Measurements from ENCODE around the gene ADA.

Gene ADA

DNA sequence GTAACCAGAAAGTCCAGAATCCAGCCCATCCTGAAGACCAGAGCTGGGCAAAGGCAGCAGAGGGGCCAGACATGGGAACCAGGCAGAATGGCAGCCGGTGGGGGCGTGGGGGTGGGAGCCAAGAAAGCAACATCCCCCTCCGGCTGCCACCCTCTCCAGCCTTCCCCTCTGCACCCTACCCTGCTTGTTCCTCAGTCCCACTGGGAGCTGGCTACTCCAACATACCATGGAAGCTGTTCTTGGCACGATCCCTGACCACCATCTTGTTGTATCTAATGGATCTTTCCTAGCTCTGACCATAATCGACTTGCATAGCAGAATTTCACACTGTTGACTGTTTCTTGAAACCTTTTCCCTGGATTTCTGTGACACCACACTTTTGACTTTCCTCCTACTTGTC, 30.2 kb downstream of the ADA start:
- H3K4me3 ChIP-seq (replicated peaks; ENCODE audit: low read depth, low read length), result no peak overlapping the region
- TF ChIP-seq, protein P1, sequence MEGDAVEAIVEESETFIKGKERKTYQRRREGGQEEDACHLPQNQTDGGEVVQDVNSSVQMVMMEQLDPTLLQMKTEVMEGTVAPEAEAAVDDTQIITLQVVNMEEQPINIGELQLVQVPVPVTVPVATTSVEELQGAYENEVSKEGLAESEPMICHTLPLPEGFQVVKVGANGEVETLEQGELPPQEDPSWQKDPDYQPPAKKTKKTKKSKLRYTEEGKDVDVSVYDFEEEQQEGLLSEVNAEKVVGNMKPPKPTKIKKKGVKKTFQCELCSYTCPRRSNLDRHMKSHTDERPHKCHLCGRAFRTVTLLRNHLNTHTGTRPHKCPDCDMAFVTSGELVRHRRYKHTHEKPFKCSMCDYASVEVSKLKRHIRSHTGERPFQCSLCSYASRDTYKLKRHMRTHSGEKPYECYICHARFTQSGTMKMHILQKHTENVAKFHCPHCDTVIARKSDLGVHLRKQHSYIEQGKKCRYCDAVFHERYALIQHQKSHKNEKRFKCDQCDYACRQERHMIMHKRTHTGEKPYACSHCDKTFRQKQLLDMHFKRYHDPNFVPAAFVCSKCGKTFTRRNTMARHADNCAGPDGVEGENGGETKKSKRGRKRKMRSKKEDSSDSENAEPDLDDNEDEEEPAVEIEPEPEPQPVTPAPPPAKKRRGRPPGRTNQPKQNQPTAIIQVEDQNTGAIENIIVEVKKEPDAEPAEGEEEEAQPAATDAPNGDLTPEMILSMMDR (IDR thresholded peaks at IDR 0.05; ENCODE audit: low read depth, low read length, missing control alignments), result no peak
- no peak for DNase-seq (ENCODE audit: extremely low read depth, low read depth)

DNA sequence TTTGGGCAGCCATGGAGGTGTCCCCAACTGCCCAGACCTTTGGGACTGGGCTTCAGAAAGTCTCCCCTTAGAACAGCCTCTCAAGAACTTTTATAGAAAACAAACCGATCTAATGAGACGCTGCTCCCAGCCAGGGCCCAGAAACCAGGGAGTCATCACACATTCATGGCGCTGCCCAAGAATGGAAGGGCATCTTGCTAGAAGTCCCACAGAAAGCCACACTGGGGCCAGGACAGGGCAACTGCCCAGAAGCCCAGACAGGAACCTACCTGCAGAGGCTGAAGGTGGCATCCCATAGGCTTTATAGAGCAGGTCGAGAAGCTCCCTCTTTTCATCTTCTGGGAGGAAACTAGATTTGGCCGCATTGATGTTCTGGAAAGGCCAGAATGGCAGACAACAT, 31.5 kb downstream of the ADA start:
- DNase-seq (ENCODE audit: extremely low read depth, low read depth), result no peak
- TF ChIP-seq, protein P1 (IDR thresholded peaks at IDR 0.05; ENCODE audit: low read depth, low read length, missing control alignments), result no peak
- no peak overlapping the region for H3K4me3 ChIP-seq (replicated peaks; ENCODE audit: low read depth, low read length)

DNA sequence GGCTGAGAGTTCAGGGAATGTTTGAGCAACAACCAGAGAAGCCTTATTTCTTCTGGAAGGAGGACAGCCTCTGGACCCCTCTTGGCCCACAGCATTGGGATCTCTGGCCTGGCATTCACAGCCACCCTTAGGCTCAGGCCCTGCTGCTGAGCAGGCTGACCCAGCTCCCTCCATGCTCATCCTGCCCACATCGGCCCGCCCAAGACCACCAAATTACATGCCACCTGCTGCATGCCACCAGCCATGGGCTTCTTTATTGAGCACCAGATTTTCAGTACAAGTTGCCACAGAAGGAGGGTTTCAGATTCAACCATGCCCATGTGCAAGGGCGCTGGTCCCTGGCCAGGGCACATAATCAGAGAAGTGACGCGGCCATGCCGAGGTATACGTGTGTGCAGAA, 32.2 kb downstream of the ADA start:
- DNase-seq (ENCODE audit: extremely low read depth, low read depth), result no peak
- TF ChIP-seq, protein P1 (IDR thresholded peaks at IDR 0.05; ENCODE audit: low read depth, low read length, missing control alignments), result no peak
- H3K4me3 ChIP-seq (replicated peaks; ENCODE audit: low read depth, low read length), result no peak overlapping the region

DNA sequence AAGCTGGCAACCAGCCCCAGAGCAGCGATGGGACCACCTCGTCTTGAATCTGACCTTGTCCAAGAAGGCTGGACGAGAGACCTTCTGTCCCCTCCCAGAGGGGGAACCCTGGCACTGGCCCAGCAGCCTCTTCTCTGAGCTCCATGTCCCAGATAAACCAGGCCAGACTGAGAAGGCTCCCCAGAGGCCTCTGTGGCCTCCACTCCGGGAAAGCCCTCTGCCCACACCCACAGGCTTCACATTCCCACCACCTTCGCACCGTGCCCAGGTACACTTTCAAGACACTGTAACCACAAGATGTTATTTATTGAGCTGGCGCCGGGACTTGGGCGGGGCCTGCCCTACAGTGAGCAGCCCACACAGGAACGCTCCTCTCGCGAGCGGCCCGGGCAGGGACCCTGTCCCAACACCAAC, 33.2 kb downstream of the ADA start:
- DNase-seq (ENCODE audit: extremely low read depth, low read depth), result no peak
- TF ChIP-seq, protein P1 (IDR thresholded peaks at IDR 0.05; ENCODE audit: low read depth, low read length, missing control alignments), result no peak
- H3K4me3 ChIP-seq (replicated peaks; ENCODE audit: low read depth, low read length), result no peak overlapping the region

DNA sequence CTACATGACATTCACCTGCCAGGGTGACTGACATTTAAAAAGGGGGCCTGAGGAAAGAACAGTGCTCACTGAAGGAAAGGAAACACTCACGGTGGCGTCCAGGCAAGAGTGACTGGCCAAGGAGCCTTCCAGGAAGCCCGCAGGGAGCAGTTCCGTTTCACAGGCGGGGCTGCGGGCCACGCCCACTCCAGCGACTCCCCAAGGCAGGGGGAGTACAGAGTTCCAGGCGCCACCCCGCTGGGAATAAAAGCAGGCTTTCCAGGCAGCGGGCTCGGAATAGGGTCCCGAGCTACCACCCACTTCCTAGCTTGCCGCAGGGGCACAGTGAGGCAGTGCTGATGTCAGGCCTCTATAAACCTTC, 34.9 kb downstream of the ADA start:
- no peak for DNase-seq (ENCODE audit: extremely low read depth, low read depth)
- no peak overlapping the region for H3K4me3 ChIP-seq (replicated peaks; ENCODE audit: low read depth, low read length)

DNA sequence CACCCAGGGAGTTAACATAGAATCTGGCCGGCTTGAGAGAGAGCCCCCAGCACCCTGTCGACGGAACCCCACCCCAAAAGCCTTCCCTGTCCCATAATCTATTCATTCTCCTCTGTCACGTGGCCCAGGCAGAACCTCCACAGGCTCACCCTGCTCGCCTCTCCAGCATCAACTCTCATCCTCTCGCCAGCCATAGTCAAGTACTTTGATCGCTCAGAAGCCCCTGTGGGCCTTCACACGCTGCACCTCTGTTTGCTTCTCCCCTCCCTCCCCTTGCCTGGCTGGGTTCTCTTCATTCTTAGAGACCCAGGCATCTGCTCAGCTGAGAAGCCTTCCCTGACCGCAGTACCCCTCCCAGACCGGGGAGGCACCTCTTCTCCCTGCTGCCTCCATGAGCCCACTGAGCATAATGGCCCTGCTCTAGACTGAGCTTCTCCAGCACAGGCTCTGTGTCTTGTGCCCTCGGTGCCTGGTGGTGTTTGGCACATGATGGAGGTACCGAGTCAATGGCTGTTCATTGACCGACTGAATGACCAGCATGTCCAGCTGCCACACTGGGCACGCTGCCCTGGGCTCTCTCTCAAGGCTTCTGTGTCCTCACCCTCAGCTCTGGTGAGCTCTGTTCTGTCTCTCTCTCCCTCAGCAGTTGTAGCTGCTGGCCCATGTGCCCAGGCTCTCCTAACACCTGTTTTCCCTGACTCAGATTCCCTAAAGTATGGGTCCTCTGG, 35.5 kb downstream of the ADA start:
- TF ChIP-seq, protein P1 (IDR thresholded peaks at IDR 0.05; ENCODE audit: low read depth, low read length, missing control alignments), result no peak
- no peak overlapping the region for H3K4me3 ChIP-seq (replicated peaks; ENCODE audit: low read depth, low read length)
- DNase-seq (ENCODE audit: extremely low read depth, low read depth), result no peak

More for the DNA sequence above, 34.9 kb downstream of the ADA start:
- TF ChIP-seq, protein P1 (IDR thresholded peaks at IDR 0.05; ENCODE audit: low read depth, low read length, missing control alignments), result no peak

Measured in HFF-Myc (cell line).